Fibroblast of peridontal ligament (primary cell): Measurements from ENCODE around the gene MEMO1.
"Not testable (repeated sequence)": the region's sequence is repeated elsewhere in the genome, so short reads cannot be mapped to it uniquely, and the experiment has no call there.

Source experiments
- DNase-seq: peaks from one replicate; pipeline ENCODE4 v3.0.0-alpha.2; 2010; ENCODE audit errors: extremely low read depth

Gene MEMO1

GRCh38 chr2:31998731-31999383 is 12.0 kb downstream of the MEMO1 start:
- no peak for DNase-seq

GRCh38 chr2:31997653-31998052 is 13.2 kb downstream of the MEMO1 start:
- DNase-seq, result no peak

- no peak for DNase-seq
These were observed 14.1 kb downstream of the MEMO1 start for GRCh38 chr2:31996571-31997150.

- DNase-seq, result no peak
These were observed 17.9 kb downstream of the MEMO1 start for GRCh38 chr2:31992934-31993333.

- DNase-seq, result no peak
These were observed 18.7 kb downstream of the MEMO1 start for GRCh38 chr2:31992025-31992579.

- no peak for DNase-seq
These were observed 20.9 kb downstream of the MEMO1 start for GRCh38 chr2:31989946-31990345.

- DNase-seq, result peak; percentile 73
These were observed 23.2 kb downstream of the MEMO1 start for GRCh38 chr2:31987454-31988220.

GRCh38 chr2:31986906-31987305 is 23.9 kb downstream of the MEMO1 start:
- DNase-seq, result no peak

- no peak for DNase-seq
These were observed 26.9 kb downstream of the MEMO1 start for GRCh38 chr2:31983762-31984467.

- peak; percentile 53 for DNase-seq
These were observed 30.0 kb downstream of the MEMO1 start for GRCh38 chr2:31980674-31981356.

- DNase-seq, result peak; percentile 16
These were observed 30.9 kb downstream of the MEMO1 start for GRCh38 chr2:31979956-31980355.

GRCh38 chr2:31979018-31979417 is 31.8 kb downstream of the MEMO1 start:
- no peak for DNase-seq

GRCh38 chr2:31978436-31978835 is 32.4 kb downstream of the MEMO1 start:
- no peak for DNase-seq

- DNase-seq, result peak; percentile 16
These were observed 37.1 kb downstream of the MEMO1 start for GRCh38 chr2:31973665-31974064.

- DNase-seq, result no peak
These were observed 38.7 kb downstream of the MEMO1 start for GRCh38 chr2:31972059-31972458.

- no peak for DNase-seq
These were observed 41.6 kb downstream of the MEMO1 start for GRCh38 chr2:31969178-31969577.

GRCh38 chr2:31967790-31968189 is 43.0 kb downstream of the MEMO1 start:
- DNase-seq, result no peak

GRCh38 chr2:31966402-31966801 is 44.4 kb downstream of the MEMO1 start:
- DNase-seq, result not testable (repeated sequence)

GRCh38 chr2:31965094-31965493 is 45.7 kb downstream of the MEMO1 start:
- no peak for DNase-seq

- DNase-seq, result peak; percentile 21
These were observed 47.9 kb downstream of the MEMO1 start for GRCh38 chr2:31962757-31963361.

- no peak for DNase-seq
These were observed 52.6 kb downstream of the MEMO1 start for GRCh38 chr2:31958140-31958717.
